ENCODE measurements around the gene EXOC3. TPM values are rescaled to one million over a fixed set of nuclear protein-coding genes. Genes with fewer than 3 reads are reported as not detected.
A peak's percentile ranks its signal among the peaks of the same experiment; 100 is the strongest.

Gene EXOC3
- polyA plus RNA-seq, 1 experiment: 27.3 TPM

DNA sequence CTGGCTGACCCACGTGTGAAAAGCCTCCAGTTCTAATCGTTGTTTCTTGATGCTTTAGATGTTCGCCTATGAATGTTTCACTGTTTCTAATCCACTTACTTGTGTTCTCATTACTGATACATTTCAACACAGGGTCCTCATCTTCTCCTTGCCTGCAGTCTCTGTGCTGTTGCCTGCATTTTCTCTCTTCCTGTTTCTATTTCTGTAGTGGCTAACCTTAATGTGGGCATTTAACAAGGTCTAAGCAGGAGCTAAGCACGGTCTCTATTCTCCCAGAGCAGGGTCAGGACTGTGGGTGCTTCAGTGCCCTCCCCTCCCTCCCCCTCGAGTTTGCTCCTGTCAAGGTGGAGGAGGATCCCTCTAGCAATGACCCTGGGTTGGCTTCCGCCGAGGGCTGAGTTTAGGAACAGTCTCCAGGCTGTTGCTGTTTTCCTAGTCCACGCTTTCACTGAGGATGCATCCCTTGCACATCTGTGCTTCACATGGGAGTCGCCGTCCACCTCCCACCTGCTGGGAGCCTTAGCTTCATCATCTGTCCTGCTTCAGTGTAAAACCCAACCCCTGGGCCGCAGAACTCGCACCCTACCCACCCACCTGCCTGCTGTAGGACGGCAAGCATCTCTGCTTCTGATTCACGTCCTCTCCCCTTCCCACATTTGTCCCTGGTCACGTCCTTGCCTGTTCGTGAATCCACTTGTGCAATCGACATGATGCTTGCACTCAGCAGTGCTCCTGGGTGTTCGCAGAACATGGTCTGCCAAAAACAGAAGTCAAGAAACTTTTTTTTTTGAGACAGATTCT lies 2.4 kb upstream of the EXOC3 start:
- Histone ChIP-seq H3K9me3 (ENCODE audit: control insufficient read depth, insufficient read depth, low read length) (peaks cover 7% of the 10 kb centered on the region), H3K27ac (ENCODE audit: low read depth, low read length) (no peak overlapping the region), H3K27me3 (ENCODE audit: control insufficient read depth, insufficient read depth, low read length) (no peaks in the 10 kb centered on the region), H3K4me3 (ENCODE audit: low read depth, low read length) (no peak overlapping the region)
- POLR2A ChIA-PET: no interaction called here
- no peak for TF ChIP-seq CTCF (IDR thresholded peaks at IDR 0.05; ENCODE audit: low read depth, low read length)
- CTCF ChIA-PET: interaction anchor here (0.9 to 1.2 kb wide), 3 partner anchors 10 to 124 kb away, joined by 3 to 5 read pairs (median 4); no protein-coding TSS in a partner anchor
- DNase-seq (ENCODE audit: low read depth, low spot score): no peak

DNA sequence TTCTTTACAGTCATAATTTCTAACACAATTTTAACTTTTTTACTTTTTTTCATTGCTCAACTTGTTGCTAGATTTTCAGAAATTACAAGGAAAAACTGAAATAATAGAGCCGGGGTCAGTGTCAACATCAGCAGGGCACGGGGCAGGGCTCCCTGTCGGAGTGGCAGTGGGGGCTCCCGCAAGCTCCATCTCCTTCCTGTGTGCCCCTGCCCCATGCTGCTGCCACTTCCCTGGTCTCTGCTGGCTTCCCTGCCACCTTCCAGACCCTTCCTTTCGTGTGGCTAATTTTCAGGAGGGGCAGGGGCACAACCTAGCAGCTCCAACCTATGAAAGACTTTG lies 1.0 kb upstream of the EXOC3 start:
- ChIA-PET CTCF (interaction anchor here (0.8 to 1.7 kb wide), 2 partner anchors 58 to 125 kb away, joined by 3 to 7 read pairs; no protein-coding TSS in a partner anchor), POLR2A (interaction anchor here (1.3 kb wide), 1 partner anchor 73 kb away, joined by 4 read pairs; no protein-coding TSS in a partner anchor)
- peak overlapping the region; percentile 100 for H3K4me3 ChIP-seq (ENCODE audit: low read depth, low read length)
- H3K27ac ChIP-seq (ENCODE audit: low read depth, low read length): no peak overlapping the region
- DNase-seq (ENCODE audit: low read depth, low spot score): no peak
- H3K27me3 ChIP-seq (ENCODE audit: control insufficient read depth, insufficient read depth, low read length): no peaks in the 10 kb centered on the region
- no peak for TF ChIP-seq CTCF (IDR thresholded peaks at IDR 0.05; ENCODE audit: low read depth, low read length)
- peaks cover 7% of the 10 kb centered on the region for H3K9me3 ChIP-seq (ENCODE audit: control insufficient read depth, insufficient read depth, low read length)

DNA sequence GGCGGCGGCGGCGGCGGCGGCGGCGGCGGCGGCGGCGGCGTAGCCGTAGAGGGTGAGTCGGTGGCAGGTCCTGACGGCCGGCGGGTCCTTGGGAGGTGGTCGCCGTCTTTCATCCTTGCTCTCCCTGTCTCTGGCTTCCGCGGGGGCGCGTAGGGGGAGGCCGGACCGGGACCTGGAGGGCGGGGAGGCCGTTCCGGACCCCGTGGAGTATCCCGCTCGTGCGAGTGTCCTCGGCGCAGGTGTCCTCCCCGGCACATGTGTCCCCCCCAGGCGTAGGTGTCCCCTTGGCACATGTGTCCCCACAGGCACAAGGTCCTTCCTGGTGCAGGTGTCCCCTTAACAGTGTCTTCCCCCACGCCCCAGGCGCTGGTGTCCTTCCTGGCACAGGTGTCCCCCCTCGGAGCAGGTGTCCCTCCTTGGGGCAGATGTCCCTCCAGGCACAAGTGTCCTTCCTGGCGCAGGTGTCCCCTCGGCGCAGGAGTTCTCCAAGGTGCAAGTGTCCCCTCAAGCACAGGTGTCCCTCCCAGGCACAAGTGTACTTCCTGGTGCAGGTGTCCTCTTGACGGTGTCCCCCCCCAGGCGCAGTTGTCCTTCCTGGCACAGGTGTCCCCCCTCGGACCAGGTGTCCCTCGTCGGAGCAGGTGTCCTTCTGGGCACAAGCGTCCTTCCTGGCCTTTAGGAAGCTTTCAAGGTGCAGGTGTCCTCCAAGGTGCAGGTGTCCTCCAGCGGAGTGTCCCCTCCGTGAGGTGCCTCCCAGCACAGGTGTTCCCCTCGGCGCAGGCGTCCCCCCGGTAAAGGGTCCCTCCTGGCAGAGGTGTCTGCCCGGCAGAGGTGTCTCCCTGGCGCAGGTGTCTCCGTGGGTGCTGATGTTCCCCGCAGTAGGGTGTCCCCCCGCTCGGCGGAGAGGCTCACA lies 519 bp downstream of the EXOC3 start:
- peaks cover 7% of the 10 kb centered on the region for H3K9me3 ChIP-seq (ENCODE audit: control insufficient read depth, insufficient read depth, low read length)
- peak overlapping the region; percentile 39 for H3K27ac ChIP-seq (ENCODE audit: low read depth, low read length)
- no peaks in the 10 kb centered on the region for H3K27me3 ChIP-seq (ENCODE audit: control insufficient read depth, insufficient read depth, low read length)
- no peak for TF ChIP-seq CTCF (IDR thresholded peaks at IDR 0.05; ENCODE audit: low read depth, low read length)
- no peak for DNase-seq (ENCODE audit: low read depth, low spot score)
- POLR2A ChIA-PET: interaction anchor here (1.0 kb wide), 1 partner anchor 126 kb away, joined by 4 read pairs; no protein-coding TSS in a partner anchor
- CTCF ChIA-PET: interaction anchor here (1.0 kb wide), 1 partner anchor 122 kb away, joined by 4 read pairs; the partner anchor contains the start of gene AHRR
- peak overlapping the region; percentile 100 for H3K4me3 ChIP-seq (ENCODE audit: low read depth, low read length)

GRCh38 chr5:444226-444625 lies 1.2 kb downstream of the EXOC3 start:
- Histone ChIP-seq H3K9me3 (ENCODE audit: control insufficient read depth, insufficient read depth, low read length) (peaks cover 7% of the 10 kb centered on the region), H3K4me3 (ENCODE audit: low read depth, low read length) (peak overlapping the region; percentile 100), H3K27me3 (ENCODE audit: control insufficient read depth, insufficient read depth, low read length) (no peaks in the 10 kb centered on the region), H3K27ac (ENCODE audit: low read depth, low read length) (no peak overlapping the region)
- no peak for DNase-seq (ENCODE audit: low read depth, low spot score)
- TF ChIP-seq CTCF (IDR thresholded peaks at IDR 0.05; ENCODE audit: low read depth, low read length): no peak
- ChIA-PET POLR2A (no interaction called here), CTCF (interaction anchor here (1.0 to 5.1 kb wide), 2 partner anchors 123 to 128 kb away, joined by 4 to 38 read pairs; partner anchors contain the start of gene AHRR)
